Measurements from ENCODE around the gene ERGIC1. TPM values are rescaled to one million over a fixed set of nuclear protein-coding genes. Genes with fewer than 3 reads are reported as not detected.

ERGIC1 gene
- total RNA-seq, 1 experiment from 2014 or later: 77.0 TPM

DNA sequence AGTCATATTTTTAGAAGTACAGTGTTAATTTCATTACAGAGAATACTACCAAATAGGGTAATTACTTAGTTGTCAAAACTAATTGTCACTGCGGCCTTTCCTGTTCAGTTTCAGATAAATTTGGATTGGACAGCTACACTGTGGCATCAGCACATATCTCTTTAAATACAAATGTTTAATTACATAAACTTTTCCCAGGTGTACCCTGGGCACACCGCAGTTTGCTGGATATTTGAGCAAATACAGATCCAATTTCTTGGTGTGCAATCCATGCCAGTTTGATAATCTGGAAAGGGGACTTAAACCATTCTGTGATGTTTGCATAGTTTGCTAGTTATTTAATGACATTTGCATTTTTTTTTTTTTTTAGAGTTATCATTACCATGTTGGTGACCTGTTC, 160.4 kb downstream of the ERGIC1 start:
- DNase-seq: no peak
- no CpG with 5 or more reads among the region's 2 CpGs for WGBS (ENCODE audit: extremely low coverage, insufficient read length, low lambda C conversion rate)
- Histone ChIP-seq H3K79me1 (ENCODE audit: insufficient read depth, low read depth, low read length, poor library complexity, severe bottlenecking) (peaks cover 8% of the 10 kb centered on the region), H4K20me1 (ENCODE audit: control insufficient read depth, insufficient read depth, insufficient read length) (no peaks in the 10 kb centered on the region), H2AFZ (ENCODE audit: low read length) (no peak overlapping the region), H3K27me3 (ENCODE audit: insufficient read depth, low read length) (no peaks in the 10 kb centered on the region), H3K9me3 (ENCODE audit: control insufficient read depth, low read depth, low read length) (no peaks in the 10 kb centered on the region), H2BK12ac (ENCODE audit: insufficient read length, low read depth, low read length) (no peak overlapping the region), H3K56ac (ENCODE audit: insufficient read length, low read depth, low read length) (no peak overlapping the region), H4K91ac (ENCODE audit: insufficient read length, low read depth, low read length) (no peak overlapping the region), H3K4me1 (ENCODE audit: insufficient read depth, low read length) (no peaks in the 10 kb centered on the region), H3K4ac (ENCODE audit: low read depth, low read length) (no peak overlapping the region), H3K23me2 (ENCODE audit: insufficient read length, low read depth, low read length, poor library complexity, severe bottlenecking) (no peaks in the 10 kb centered on the region), H3K18ac (ENCODE audit: insufficient read length, low read depth, low read length) (no peak overlapping the region), H3K9ac (ENCODE audit: extremely low read depth, insufficient read length, low read length) (no peak overlapping the region), H3T11ph (ENCODE audit: low read length) (no peak overlapping the region), H2AK5ac (ENCODE audit: insufficient read length, low read length) (no peak overlapping the region), H4K8ac (replicated peaks; ENCODE audit: insufficient read length, low read depth, low read length) (no peak overlapping the region), H2BK5ac (ENCODE audit: insufficient read length, low read length) (no peak overlapping the region), H3K23ac (ENCODE audit: insufficient read length, low read depth, low read length) (no peak overlapping the region), H2BK20ac (ENCODE audit: low read depth, low read length, poor library complexity, severe bottlenecking) (no peak overlapping the region), H3K27ac (ENCODE audit: insufficient read length, low read depth, low read length) (no peak overlapping the region), H3K79me2 (ENCODE audit: insufficient read depth, low read length) (no peaks in the 10 kb centered on the region; the same call in 1 of the 2 replicates), H3K4me2 (ENCODE audit: insufficient read depth, insufficient read length, low read length) (no peak overlapping the region), H2BK120ac (ENCODE audit: low read depth, low read length, poor library complexity, severe bottlenecking) (no peak overlapping the region), H3K14ac (ENCODE audit: insufficient read depth, low read length) (no peak overlapping the region), H4K5ac (ENCODE audit: insufficient read length, low read depth, low read length) (no peak overlapping the region), H2BK15ac (ENCODE audit: low read depth, low read length) (no peak overlapping the region)
- Mint-ChIP-seq H3K4me1 (no peaks in the 10 kb centered on the region), H3K36me3 (ENCODE audit: insufficient read depth in 1 of 3, low read depth in 3 of 3) (peaks cover 17 to 47% (median 32%) of the 10 kb centered on the region in 3 experiments), H3K27ac (no peak overlapping the region), H3K9me3 (no peaks in the 10 kb centered on the region), H3K4me3 (no peak overlapping the region), H3K27me3 (ENCODE audit: low read depth) (no peaks in the 10 kb centered on the region)
- TF ChIP-seq, protein P1, sequence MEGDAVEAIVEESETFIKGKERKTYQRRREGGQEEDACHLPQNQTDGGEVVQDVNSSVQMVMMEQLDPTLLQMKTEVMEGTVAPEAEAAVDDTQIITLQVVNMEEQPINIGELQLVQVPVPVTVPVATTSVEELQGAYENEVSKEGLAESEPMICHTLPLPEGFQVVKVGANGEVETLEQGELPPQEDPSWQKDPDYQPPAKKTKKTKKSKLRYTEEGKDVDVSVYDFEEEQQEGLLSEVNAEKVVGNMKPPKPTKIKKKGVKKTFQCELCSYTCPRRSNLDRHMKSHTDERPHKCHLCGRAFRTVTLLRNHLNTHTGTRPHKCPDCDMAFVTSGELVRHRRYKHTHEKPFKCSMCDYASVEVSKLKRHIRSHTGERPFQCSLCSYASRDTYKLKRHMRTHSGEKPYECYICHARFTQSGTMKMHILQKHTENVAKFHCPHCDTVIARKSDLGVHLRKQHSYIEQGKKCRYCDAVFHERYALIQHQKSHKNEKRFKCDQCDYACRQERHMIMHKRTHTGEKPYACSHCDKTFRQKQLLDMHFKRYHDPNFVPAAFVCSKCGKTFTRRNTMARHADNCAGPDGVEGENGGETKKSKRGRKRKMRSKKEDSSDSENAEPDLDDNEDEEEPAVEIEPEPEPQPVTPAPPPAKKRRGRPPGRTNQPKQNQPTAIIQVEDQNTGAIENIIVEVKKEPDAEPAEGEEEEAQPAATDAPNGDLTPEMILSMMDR (conservative IDR thresholded peaks at IDR 0.05): no peak

Data from H9 (cell line).